K562 (cell line): ENCODE measurements around the gene ZNF716. TPM values are rescaled to one million over a fixed set of nuclear protein-coding genes. Genes with fewer than 3 reads are reported as not detected.

ENCODE experiments used
- ATAC-seq: fragments of 200-7000 bp; cut with Tn5 transposase; 3 replicates; pipeline ENCODE4 v1.9.1; 2020; ENCODE audit warnings: moderate library complexity
- BruUV-seq: library from RNA; stranded (reverse); fragments of 400-500 nt; replicated peaks from 2 replicates; lab custom pipeline; 2021; lab: Mats Ljungman, UMichigan
- CTCF ChIA-PET: fragments of 300-600 bp; formaldehyde crosslinking; extraction: SDS; loops from one replicate; lab custom pipeline; 2021; ENCODE audit warnings: low intra/inter-chr PET ratio; lab: Yijun Ruan, JAX
- POLR2A ChIA-PET: fragments of 300-600, 350-650 bp; sonication (Branson Sonifier 250); formaldehyde crosslinking; extraction: SDS; loops from one replicate; lab custom pipeline; 2021; ENCODE audit warnings: antibody characterized with exemption, inconsistent platforms; lab: Yijun Ruan, JAX
- DNase-seq, 4 experiments: peaks; one replicate each; pipeline versions ENCODE4 v3.0.0 to v3.0.0-alpha.2; 2011 to 2018; ENCODE audit warnings: low spot score in 3 of 4, mixed read lengths in 3 of 4; ENCODE audit errors: extremely low read depth in 1 of 4
- FAIRE-seq: peaks from 2 replicates; lab custom pipeline; 2011; peaks lifted over from hg19 to GRCh38; lab: Jason Lieb, UNC
- H2AFZ ChIP-seq: 2 replicates; pipeline ENCODE4 v1.6.0; 2011; ENCODE audit warnings: low read depth, low read length, control low read depth, inconsistent platforms
- H3K27ac ChIP-seq: fragments of 200-600 bp; 3 replicates; pipeline ENCODE4 v1.8.0; 2011; ENCODE audit warnings: low read depth, mild to moderate bottlenecking, control low read depth, inconsistent platforms, low read length, moderate library complexity, mixed read lengths; ENCODE audit errors: extremely low read depth
- H3K27me3 ChIP-seq, 2 experiments: fragments of 300-600 bp in 1 of 2; 2 replicates in 1 of 2; 3 replicates in 1 of 2; pipeline versions ENCODE4 v1.6.0 to v1.8.0; 2011; ENCODE audit warnings: inconsistent platforms in 2 of 2, low read length in 2 of 2, mild to moderate bottlenecking in 1 of 2, mixed read lengths in 1 of 2, moderate library complexity in 1 of 2; ENCODE audit not compliant: control insufficient read depth in 2 of 2, insufficient read depth in 2 of 2
- H3K36me3 ChIP-seq: fragments of 300-600 bp; 3 replicates; pipeline ENCODE4 v1.8.0; 2011; ENCODE audit warnings: mild to moderate bottlenecking, low read length, inconsistent platforms; ENCODE audit not compliant: control insufficient read depth, insufficient read depth
- H3K4me1 ChIP-seq, 2 experiments: fragments of 200-600 bp in 1 of 2; replicated peaks in 1 of 2; 2 replicates in 1 of 2; 3 replicates in 1 of 2; pipeline versions ENCODE4 v1.5.1 to v1.8.0; 2011; ENCODE audit warnings: inconsistent platforms in 2 of 2, low read length in 2 of 2, mild to moderate bottlenecking in 1 of 2, mixed read lengths in 1 of 2, moderate library complexity in 1 of 2; ENCODE audit not compliant: control insufficient read depth in 2 of 2, insufficient read depth in 2 of 2
- H3K4me2 ChIP-seq: 2 replicates; pipeline ENCODE4 v1.6.1; 2011; ENCODE audit warnings: low read length, control low read depth, inconsistent platforms, mixed read lengths; ENCODE audit not compliant: insufficient read depth
- H3K4me3 ChIP-seq: fragments of 200-600 bp; sonication (generic), shearing (Covaris generic); 2 replicates; pipeline ENCODE4 v1.5.1; 2016; ENCODE audit warnings: control low read depth, inconsistent platforms
- H3K79me2 ChIP-seq: fragments of 200-600 bp; 3 replicates; pipeline ENCODE4 v1.8.0; 2011; ENCODE audit warnings: low read length, inconsistent platforms; ENCODE audit not compliant: control insufficient read depth, insufficient read depth
- H3K9ac ChIP-seq, 2 experiments: 2 replicates each; pipeline versions ENCODE4 v1.6.0 to v1.6.1; 2011; ENCODE audit warnings: low read depth in 2 of 2, low read length in 2 of 2, control low read depth in 1 of 2, inconsistent platforms in 1 of 2, mild to moderate bottlenecking in 1 of 2, mixed read lengths in 1 of 2; ENCODE audit not compliant: insufficient read depth in 1 of 2
- H3K9me1 ChIP-seq: one replicate; pipeline ENCODE4 v1.6.0; 2011; ENCODE audit warnings: inconsistent platforms, mild to moderate bottlenecking, low read length, moderate library complexity; ENCODE audit not compliant: control insufficient read depth, insufficient read depth
- H3K9me3 ChIP-seq: replicated peaks from 2 replicates; pipeline ENCODE4 v1.5.1; 2011; ENCODE audit warnings: low read depth, low read length, inconsistent platforms; ENCODE audit not compliant: control insufficient read depth, insufficient read depth
- H4K20me1 ChIP-seq: replicated peaks from 2 replicates; pipeline ENCODE4 v1.6.1; 2011; ENCODE audit warnings: low read length, inconsistent platforms, mixed read lengths; ENCODE audit not compliant: control insufficient read depth, insufficient read depth
- CREB3L1 ChIP-seq: fragments of 450-650 bp; IDR thresholded peaks from 2 replicates; pipeline ENCODE4 v1.6.1; 2014; ENCODE audit warnings: low read depth, mild to moderate bottlenecking, moderate library complexity, borderline replicate concordance
- CTCFL ChIP-seq: IDR thresholded peaks from 2 replicates; pipeline ENCODE4 v1.6.1; 2011; ENCODE audit warnings: borderline replicate concordance, low read depth, mild to moderate bottlenecking, moderate library complexity, low read length; ENCODE audit not compliant: insufficient read depth, poor library complexity, severe bottlenecking
- CXXC5 ChIP-seq: fragments of 250-450 bp; sonication (Bioruptor Pico); IDR thresholded peaks from 2 replicates; pipeline ENCODE4 v1.8.0; 2022; ENCODE audit warnings: inconsistent platforms, mild to moderate bottlenecking, moderate library complexity
- GMEB1 ChIP-seq: fragments of 250-450 bp; sonication (Bioruptor Pico); IDR thresholded peaks from 2 replicates; pipeline ENCODE4 v1.4.0; 2020; ENCODE audit warnings: mild to moderate bottlenecking
- MLX ChIP-seq, 2 experiments: fragments of 450-650 bp in 1 of 2; sonication (generic) in 1 of 2; formaldehyde crosslinking; conservative IDR thresholded peaks; 2 replicates each; pipeline versions ENCODE4 v1.4.0 to v1.8.1; 2020 to 2022; ENCODE audit warnings: mild to moderate bottlenecking in 1 of 2, missing genetic modification reagents in 1 of 2
- MNT ChIP-seq, 2 experiments: fragments of 450-650 bp; conservative IDR thresholded peaks; 2 replicates each; pipeline ENCODE4 v1.6.1; 2017; ENCODE audit warnings: mild to moderate bottlenecking in 2 of 2, moderate library complexity in 2 of 2
- NCOA2 ChIP-seq, 2 experiments: fragments of 450-650 bp; IDR thresholded peaks; 2 replicates each; pipeline ENCODE4 v1.6.1; 2018; ENCODE audit warnings: mild to moderate bottlenecking in 2 of 2, moderate library complexity in 1 of 2; ENCODE audit not compliant: partially characterized antibody in 2 of 2
- POLR3G ChIP-seq: IDR thresholded peaks from 2 replicates; pipeline ENCODE4 v1.6.1; 2011; ENCODE audit not compliant: insufficient read length, insufficient replicate concordance; ENCODE audit errors: extremely low read depth
- WGBS: fragments of 100-300 bp; shearing (Covaris generic); methylation state at CpG from one replicate; pipeline ENCODE4 v1.1.6; 2016; ENCODE audit warnings: low coverage, mixed read lengths; ENCODE audit not compliant: insufficient coverage; ENCODE audit errors: missing lambda C conversion rate; 5-methylcytosine and 5-hydroxymethylcytosine counted together
- in situ Hi-C: fragments of 300-500 bp; cut with MboI; formaldehyde crosslinking; loops from 4 replicates; pipeline ENCODE4 v1.15.0; 2018; ENCODE audit warnings: inconsistent platforms, mixed read lengths
- intact Hi-C: fragments of 100-400 bp; cut with micrococcal nuclease; formaldehyde crosslinking; loops from 2 replicates; pipeline ENCODE4 v1.14.2; 2022
- polyA plus RNA-seq, 8 experiments: library from polyadenylated mRNA; depleted of rRNA in 4 of 8; stranded (reverse) in 5 of 8; unstranded in 3 of 8; fragments of >200 nt; fragmentation: Nextera tagmentation in 2 of 8; fragmentation: Illumina TruSeq in 1 of 8; extraction: Ambion mirVana in 2 of 8; extraction: Trizol in 1 of 8; gene quantifications; 2 replicates each; pipeline versions ENCODE4 v1.2.1 to v1.2.3, GENCODE V29; 2011 to 2014; ENCODE audit warnings: inconsistent platforms in 1 of 8, missing spikeins in 1 of 8
- total RNA-seq, 7 experiments: library from RNA; depleted of rRNA in 6 of 7; stranded (reverse); fragments of >200 nt in 6 of 7; fragmentation: Illumina TruSeq in 2 of 7; extraction: Trizol in 2 of 7; gene quantifications; 2 replicates each; pipeline versions ENCODE4 v1.2.1 to v1.2.3, GENCODE V29; 2011 to 2021; ENCODE audit warnings: low replicate concordance in 1 of 7

Gene ZNF716
- total and polyA plus RNA-seq, 9 of the 15 experiments (the other 6 are each of a cell fraction or from before 2014, with no cell fraction given) = not detected

GRCh38 chr7:57426629-57427003 lies 23.4 kb upstream of the ZNF716 start:
- Histone ChIP-seq H2AFZ (no peak overlapping the region), H3K79me2 (no peaks in the 10 kb centered on the region), H3K9me1 (no peaks in the 10 kb centered on the region), H3K4me3 (no peak overlapping the region), H3K4me1 (no peaks in the 10 kb centered on the region), H3K36me3 (no peaks in the 10 kb centered on the region), H3K27me3 (no peaks in the 10 kb centered on the region), H3K9ac (no peak overlapping the region), H3K9me3 (no peaks in the 10 kb centered on the region), H3K27ac (no peak overlapping the region), H3K4me2 (no peak overlapping the region), H4K20me1 (no peaks in the 10 kb centered on the region)
- ATAC-seq (no peak), FAIRE-seq (no peak), DNase-seq (no peak)
- 8% methylated on average over 10 of the region's 11 CpGs for WGBS
- in situ Hi-C loops (no loop called here), intact Hi-C loops (no loop called here)
- ChIA-PET POLR2A (no interaction called here), CTCF (no interaction called here)
- no TSS peak for BruUV-seq
- TF ChIP-seq CXXC5 (CRISPR knock-in tag) (no peak), MNT (conservative IDR thresholded peaks at IDR 0.05) (no peak), CREB3L1 (no peak), GMEB1 (CRISPR knock-in tag) (no peak), CTCFL (no peak), POLR3G (no peak), NCOA2 (IDR thresholded peaks at IDR 0.05; ENCODE audit: partially characterized antibody in 2 of 2) (no peak), MLX (CRISPR knock-in tag; conservative IDR thresholded peaks at IDR 0.05) (no peak)
